SKM-1 (cell line): Measurements from ENCODE around the gene GABRB3.
"Not testable (repeated sequence)": the region's sequence is repeated elsewhere in the genome, so short reads cannot be mapped to it uniquely, and the experiment has no call there.

ENCODE experiments used
- DNase-seq: peaks from one replicate; lab custom pipeline; 2025; ENCODE audit not compliant: unreplicated experiment; lab: John Stamatoyannopoulos, UW

Gene GABRB3

DNA sequence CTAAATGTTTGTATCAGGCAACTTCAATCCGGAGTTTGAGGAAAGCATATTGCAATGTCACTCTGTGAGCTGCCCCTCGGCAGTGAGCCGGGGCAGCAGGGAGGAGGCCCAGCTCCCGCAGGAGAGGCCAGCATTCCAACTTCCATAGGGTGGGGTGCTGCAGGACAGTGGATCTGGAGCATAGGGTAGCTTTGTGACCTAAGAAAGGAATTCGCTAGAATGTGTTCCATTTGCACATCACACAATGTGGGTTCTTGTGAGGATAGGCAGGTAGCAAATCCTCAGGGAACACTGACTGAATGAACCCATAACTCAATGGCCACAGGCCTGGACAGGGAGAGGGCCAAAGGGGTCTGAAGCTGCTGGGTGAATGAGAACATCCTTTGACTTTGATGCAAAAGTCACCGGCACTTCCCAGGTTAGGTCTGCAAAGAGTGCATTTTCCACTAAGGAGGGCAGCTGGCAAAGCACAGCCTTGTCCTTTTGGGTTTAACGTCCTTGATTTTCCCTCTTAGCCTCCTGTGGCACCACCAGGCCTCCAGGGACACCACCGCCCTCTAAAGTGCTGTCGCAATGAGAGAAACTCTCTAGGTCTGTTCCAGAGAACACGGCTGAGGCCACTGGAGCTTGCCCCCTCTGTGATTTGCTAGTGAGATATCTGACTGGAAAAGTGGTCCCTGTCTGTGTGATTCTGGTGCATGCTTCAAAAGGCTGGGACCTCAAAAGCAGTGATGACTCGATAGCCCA, 36.2 kb downstream of the GABRB3 start:
- no peak for DNase-seq

DNA sequence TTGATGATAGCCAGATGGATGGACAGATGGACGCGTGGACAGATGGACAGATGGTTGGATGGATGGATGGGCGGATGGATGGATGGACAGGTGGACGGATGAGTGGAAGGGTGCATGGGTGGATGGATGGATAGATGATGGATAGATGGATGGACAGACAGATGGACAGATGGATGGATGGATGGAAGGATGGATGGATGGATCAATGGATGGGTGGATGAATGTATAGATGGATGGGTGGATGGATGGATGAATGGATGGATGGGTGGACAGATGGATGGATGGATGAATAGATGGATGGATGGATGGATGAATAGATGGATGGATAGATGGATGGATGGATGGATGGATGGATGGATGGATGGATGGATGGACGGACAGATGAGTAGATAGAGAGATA, 40.9 kb downstream of the GABRB3 start:
- DNase-seq = no peak

DNA sequence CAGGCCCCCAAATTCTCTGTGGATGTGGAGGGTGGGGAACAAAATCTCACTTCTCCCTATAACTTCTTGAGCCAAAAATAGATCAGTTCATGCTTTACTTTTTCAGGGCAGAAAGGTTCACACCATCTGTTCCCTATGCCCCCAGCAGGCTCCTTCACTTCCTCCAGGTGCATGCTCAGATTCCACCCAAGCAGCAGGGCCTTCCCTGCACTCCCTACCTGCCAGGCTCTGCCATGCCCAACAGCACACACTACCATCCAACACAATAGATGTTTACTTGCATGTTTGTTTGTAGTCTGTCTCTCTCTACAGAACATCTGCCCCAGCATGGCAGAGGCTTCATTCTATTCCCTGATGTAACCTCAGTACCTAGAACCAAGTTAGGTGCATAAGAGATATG, 43.3 kb downstream of the GABRB3 start:
- DNase-seq = no peak

DNA sequence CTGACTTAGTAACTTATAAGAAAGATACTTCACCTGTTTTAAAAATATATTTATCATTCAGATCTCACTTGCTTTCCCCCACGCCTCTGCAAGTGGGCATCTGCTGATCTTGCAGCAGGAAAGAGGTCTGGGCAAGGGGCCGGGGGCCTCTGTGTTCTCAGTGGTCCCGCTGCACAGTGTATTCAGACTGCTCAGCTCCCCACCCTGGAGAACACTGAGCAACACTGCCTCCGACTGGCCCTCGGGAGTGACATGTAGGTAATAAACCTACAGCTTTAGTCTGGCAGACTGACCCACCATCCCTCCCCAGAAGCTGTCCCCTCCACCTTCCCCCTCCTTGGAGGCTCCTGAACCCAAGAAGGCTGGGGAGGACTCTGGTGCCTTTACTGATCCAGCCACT, 43.8 kb downstream of the GABRB3 start:
- no peak for DNase-seq

DNA sequence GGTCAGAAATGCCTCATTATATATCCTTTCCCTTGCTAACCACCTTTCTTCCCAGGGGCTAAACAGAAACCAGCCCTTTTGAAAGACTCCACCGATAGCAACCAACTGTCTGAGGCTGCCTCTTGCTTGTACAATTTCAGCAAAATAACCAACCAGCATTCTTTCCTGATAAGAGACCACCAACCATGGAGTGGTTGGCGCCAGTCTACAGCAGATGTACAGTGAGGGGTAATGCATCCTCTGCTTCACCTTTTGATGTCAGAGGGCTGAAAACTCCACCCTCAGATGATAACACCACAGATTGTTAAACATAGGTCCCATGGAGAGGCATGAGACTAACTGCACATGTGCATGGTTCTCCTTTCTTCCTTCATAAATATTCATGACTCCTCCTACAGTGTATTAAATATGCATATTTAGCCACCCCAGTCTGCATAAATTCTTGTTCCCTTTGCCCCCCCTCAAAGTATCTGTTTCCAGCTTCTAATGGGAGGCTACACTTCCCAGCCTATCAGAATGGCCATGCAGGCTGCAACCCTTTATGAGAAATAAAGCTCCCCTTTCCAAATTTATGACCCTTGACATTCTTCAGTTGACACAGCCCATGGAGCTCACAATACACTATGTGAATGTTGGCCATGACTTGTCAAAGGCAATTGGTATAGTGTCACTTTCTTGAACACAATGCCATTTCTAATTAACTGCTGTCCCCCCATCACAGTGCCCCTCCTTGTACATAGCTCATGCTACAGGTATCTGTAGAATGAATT, 48.3 kb downstream of the GABRB3 start:
- DNase-seq = no peak

DNA sequence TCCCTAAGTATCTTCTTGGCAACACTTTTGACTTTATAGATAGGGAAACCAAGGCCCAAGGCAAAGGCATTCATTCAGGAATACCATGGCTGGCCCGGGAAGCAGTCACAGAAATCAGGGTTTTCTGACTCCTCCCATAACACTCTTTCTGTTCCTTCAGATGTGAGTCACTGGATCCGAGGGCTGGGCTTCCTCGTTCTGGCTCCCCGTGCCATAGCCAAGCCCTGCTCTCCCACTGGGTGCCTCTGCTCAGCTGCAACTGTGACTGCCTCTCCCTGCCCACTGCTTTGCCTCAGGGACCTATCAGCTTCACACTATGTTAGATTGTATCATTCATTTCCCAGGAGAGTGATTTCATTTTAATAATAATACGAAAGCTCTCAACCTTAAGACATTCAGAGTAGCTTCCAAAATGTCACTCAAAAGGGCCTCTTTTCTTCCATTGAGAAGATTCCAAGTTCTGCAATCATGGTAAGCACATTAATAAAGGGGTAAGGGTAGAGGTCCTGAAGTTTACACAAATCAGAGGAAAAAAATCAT, 50.2 kb downstream of the GABRB3 start:
- DNase-seq = no peak

DNA sequence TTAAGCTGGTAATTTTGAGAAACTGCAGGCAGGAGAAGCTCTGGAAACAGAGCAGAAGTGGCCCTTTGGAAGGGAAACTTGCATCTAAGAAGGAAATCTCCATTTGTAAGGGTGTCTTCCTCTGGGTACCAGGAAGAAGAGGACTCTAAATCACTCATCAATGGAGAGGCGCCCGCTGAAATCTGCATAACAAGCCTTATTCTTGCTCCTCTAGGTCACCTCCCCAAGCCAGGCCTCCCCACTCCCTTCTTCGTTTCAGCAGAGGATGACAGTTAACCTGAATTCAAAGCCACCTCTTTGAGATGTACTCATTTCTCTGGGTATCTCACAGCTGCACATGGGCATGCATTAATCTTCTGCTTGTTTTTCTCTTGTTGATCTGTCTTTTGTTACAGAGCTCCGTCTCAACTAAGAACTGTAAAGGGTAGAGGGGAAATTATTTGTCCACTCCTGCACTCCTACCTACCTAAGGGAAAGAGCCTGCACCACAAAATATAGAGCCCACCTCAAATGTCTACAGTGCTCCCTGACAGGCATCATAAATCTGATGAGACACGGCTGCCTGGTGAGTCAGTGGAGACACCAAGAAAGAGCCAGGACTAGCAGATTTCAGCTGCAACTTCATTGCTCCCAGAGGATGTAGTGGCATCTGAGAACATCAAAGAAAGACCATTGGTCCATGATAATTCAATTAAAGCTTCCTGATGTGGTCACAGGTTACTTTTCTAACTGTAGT, 51.5 kb downstream of the GABRB3 start:
- no peak for DNase-seq

DNA sequence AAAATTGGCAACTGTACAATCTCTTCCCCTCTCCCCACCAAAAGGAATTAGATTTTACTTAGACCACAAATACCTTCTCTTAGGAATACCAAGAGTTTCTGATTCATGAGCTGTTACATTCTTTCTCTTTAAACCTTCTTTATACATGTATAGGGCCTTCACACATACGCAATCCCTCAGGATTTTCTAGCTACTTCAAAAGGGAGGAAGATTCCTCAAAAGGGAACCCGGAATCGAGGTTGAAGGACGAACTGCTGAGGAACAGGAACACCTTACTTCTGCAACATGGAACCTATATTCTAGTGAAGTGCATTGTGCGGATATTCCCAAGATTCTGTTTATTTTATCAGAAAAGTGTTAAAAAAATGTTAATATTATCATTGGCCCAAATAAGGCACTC, 52.3 kb downstream of the GABRB3 start:
- DNase-seq = no peak

DNA sequence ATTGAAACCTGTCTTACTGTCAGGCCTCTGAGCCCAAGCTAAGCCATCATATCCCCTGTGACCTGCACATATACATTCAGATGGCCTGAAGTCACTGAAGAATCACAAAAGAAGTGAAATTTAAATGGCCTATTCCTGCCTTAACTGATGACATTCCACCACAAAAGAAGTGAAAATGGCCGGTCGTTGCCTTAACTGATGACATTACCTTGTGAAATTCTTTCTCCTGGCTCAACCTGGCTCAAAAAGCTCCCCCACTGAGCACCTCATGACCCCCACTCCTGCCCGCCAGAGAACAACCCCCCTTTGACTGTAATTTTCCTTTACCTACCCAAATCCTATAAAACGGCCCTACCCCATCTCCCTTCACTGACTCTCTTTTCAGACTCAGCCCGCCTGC, 53.0 kb downstream of the GABRB3 start:
- DNase-seq = not testable (repeated sequence)

DNA sequence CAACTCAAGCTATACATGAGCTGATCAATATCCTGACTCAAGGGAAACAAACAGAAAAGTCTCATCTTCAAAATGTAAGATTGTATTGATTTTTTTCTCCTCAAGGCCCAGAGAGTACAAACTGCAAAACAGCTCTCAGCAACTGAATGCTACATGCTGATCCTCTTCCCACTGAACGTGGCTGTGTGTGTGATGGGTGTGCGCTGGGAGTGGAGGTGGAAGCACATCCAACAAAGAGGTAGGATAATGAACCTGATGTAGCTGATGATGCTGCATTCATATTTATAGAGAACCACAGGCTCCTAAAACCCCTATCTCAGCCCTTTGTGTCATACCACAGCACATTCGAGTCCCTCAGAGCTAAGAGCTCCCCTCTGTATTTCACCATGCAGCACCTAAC, 56.8 kb downstream of the GABRB3 start:
- DNase-seq = no peak

DNA sequence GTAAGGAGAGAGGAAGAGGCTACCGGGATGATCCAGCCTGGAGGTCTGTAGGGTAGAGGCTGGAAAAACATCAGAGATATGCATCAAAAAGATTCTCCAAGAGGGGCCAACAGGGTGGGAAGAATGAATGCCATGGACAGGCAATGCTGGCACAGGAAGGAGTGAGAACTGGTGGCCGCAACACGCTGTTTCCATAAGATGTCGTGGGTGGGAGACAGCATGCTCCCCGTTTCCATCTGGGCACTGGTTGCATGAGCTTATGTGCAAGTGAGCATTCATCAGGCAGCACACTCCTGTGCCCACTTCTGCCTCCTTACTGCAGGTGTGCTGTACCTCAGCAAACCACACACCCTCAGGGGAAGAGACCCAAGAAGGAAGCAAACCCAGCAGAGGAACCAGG, 59.4 kb downstream of the GABRB3 start:
- no peak for DNase-seq

DNA sequence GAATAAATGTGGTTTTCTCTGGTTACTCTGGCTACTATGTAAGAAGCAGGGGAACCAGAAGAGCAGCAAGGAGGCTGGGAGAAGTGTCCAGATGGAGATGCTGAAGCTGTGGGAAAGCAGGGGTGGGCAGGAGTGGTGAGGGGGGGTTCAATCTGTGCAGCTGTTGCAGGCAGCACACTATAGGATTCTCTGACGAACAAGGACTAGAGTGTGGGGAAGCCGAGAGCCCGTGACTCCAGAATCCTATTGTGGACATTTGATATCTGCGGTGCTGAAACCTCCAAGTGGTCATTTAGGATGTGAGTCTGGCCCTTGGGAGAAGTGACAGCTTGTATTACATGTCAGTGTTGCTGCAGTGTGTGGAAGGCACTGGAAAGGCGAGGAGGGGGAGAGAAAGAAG, 60.5 kb downstream of the GABRB3 start:
- no peak for DNase-seq

DNA sequence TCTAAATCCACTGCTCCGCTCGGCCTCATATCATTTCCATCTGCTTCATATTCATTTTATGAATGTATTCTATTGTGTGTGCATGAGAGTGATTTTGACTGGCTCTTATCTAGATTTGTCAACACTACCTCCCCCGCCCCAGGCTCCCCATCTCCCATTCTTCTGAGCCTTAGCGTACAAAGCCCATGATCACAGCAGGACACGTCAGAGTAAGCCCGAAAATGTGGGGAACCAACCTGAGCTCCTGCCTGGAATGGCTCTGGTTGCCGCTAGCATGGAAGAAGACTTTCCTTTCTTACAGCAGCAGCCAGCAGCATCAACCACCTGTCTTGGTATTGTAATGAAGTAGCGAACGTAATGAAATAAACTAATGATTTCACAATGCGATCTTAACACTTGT, 61.4 kb downstream of the GABRB3 start:
- DNase-seq = no peak

DNA sequence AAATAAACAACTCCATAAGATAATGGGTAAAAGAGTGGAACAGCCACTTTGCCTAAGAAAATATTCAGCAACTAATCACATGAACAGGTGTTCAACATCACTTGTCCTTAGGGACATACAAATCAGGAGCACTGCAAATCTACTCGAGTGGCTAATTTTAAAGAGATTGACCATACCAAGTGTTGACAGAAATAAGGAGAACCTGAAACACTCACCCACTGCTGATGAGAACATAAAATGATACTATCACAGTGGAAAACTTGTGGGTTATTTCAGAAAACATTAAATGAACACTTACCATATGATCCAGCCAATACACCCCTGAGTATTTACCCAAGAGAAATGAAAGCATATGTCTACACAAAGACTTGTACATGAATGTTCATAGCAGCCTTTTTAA, 70.5 kb downstream of the GABRB3 start:
- no peak for DNase-seq

DNA sequence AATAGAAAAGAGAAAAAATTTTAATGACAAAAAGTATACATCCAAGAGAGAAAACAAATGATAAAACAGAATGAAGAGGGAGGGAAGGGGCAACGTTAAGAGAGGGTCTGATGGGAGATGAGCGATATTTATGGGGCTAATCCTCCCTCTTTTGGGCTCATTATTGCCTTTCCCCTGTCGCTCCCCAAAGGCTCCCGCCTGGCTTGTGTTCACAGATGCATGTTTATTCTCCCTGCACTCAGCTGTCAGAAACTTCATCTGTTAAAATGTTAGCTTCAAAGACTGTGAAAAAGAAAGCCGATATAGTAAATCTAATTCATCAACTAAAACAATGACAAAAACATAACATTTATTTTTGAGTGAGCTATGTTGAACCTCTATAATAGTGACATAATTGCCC, 74.3 kb downstream of the GABRB3 start:
- no peak for DNase-seq

DNA sequence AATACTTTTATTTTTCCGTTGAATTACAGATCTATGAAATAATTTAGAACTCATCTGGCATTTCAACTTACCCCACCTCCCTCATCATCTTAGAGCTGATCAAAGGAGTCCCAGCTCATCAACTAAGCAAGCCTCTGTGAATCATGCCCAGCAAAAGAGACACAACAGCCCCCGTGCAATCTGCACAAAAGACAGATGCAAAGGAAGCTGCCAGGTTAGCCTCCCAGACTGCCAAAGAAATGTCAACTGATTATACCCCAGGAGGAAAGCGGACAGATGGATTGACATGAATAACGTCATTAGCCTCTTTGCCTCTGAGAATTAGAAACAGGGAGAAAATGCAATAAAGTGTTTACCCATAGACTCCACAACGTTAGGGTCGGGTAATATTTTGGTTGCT, 75.0 kb downstream of the GABRB3 start:
- no peak for DNase-seq

DNA sequence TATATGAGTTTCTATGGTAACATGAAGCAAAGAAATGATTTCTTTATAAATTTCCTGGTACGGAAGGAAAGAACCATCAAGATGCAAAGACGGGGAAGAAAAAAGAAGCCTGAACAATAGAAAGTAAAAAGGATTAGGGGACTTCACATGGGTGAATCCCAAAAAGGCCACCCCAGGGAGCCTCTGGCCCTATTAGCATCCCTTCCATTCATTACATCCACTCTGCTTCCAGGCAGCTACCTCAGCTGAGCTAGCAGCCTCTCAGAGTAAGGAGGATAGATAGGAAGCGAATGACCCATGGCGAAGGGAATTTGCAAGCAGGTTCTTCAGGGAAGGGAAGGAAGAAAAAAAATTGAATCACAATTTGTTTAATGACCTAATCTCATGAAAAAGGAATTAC, 81.6 kb downstream of the GABRB3 start:
- DNase-seq = no peak

DNA sequence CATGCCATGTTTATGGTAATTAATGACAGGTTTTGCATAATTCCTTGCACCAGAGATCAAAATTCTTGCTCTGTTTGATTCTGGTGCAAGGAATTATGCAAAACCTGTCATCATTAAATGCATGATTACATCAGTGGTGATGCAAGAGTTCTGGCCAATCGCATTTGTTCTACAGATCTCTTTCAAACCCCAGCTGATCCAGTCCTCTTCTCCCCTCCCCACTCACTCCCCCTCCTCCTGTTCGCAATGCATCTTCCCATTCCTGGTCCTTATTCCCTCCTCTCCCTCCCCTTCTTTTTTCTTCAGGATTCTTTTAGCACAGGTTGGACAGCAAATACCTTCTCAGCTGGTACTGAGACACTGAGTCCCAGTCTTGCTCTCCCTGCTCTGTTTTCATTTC, 82.1 kb downstream of the GABRB3 start:
- no peak for DNase-seq

DNA sequence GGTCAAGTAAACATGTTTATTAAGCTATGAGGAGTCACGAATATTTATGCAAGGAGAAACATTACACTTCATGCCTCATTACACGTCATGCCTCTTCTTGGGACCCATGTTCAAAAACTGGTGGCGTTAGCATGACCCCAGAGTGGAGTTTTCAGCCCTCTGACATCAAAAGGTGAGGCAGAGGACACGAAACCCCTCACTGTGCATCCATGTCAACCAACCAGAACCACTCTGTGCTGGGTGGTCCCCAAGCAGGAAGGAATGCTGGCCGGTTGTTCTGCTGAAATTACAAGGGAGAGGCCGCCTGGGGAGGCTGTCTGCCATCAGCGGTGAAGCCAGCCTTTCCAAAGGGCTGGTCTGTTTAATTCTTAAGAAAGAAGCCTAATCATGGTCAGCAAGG, 83.4 kb downstream of the GABRB3 start:
- DNase-seq = no peak

DNA sequence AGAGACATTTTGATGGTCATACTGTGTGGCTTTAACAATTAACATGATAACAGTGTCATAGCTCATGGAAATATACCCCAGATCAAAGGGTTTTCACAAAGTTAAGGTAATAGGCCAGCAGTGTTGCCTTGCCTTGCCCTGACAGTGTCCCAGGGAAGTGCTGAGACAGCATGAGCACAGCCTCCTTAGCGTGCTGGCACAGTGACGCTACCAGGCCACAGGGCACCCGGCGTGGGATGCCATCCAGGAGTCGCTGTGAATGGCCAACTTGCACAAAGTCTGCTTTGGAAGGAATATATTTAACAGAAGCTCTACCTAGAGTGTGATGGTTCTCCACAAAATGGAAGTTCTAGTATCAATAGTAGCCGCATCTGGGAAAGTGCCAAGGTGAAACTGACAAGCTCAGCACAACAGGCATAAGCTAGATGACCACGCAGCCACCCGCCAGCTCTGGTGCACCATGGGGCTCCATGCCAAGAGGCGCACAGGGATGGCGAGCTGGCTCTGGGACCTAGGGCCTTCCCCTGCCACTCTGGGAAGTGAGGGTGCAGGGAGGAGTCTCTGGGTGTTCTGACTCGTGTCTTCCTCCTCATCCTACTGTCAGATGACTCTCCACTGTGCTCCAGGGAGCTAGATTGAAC, 86.2 kb downstream of the GABRB3 start:
- no peak for DNase-seq

DNA sequence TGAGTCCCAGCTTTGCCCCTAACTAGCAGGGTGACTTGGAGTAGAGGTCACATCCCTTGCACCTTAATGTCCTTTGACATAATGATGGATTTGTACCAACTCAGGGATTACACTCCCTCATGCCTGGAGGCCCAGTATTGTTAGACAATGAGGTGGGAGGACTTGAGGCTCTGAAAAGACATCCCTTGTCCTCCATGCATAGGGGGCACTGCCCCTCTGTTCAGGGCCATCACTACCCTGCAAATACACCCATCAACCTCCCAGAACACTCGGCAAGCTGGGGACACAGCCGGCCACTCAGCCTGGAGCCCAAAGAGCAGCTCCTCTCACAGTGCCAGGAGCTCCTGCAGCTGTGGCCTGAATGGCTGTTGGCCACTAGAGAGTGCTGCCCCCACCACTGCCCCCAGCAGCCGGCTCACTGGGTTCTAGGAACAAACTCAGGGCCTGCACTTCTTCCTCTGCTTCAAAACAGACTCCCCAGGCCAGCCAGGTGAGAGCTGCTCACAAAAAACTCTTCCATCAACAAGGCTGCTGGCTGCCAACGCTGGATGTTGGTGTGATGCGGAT, 90.2 kb downstream of the GABRB3 start:
- no peak for DNase-seq
